Heart right ventricle (tissue), 16 donors: ENCODE data around the gene PDE6A. TPM values are rescaled to one million over a fixed set of nuclear protein-coding genes. Genes with fewer than 3 reads are reported as not detected.
A peak's percentile ranks its signal among the peaks of the same experiment; 100 is the strongest.

ENCODE experiments used
- ATAC-seq, 8 donors: fragments of 200-7000 bp; cut with Tn5 transposase; one replicate each; pipeline ENCODE4 v1.9.1; 2020; ENCODE audit warnings: mild to moderate bottlenecking in 8 of 8, moderate library complexity in 8 of 8, moderate number of reproducible peaks in 1 of 8
- DNase-seq, 2 donors: peaks; one replicate each; pipeline ENCODE4 v3.0.0-alpha.2; 2020
- H3K27ac ChIP-seq, 10 donors: fragments of 200-600 bp; sonication (generic) in 2 of 10; one replicate each; pipeline versions ENCODE4 v1.5.0 to v1.8.0; 2020 to 2022; ENCODE audit warnings: mild to moderate bottlenecking in 3 of 10
- H3K27me3 ChIP-seq, 7 donors: fragments of 200-600 bp; one replicate each; pipeline ENCODE4 v1.8.0; 2021 to 2022; ENCODE audit warnings: mild to moderate bottlenecking in 2 of 7
- H3K36me3 ChIP-seq, 9 donors: fragments of 200-600 bp; sonication (generic) in 1 of 9; one replicate each; pipeline versions ENCODE4 v1.5.0 to v1.8.0; 2020 to 2022; ENCODE audit warnings: mild to moderate bottlenecking in 2 of 9
- H3K4me1 ChIP-seq, 9 donors: fragments of 200-600 bp; sonication (generic) in 1 of 9; one replicate each; pipeline versions ENCODE4 v1.5.0 to v1.8.0; 2020 to 2022; ENCODE audit warnings: mild to moderate bottlenecking in 4 of 9
- H3K4me3 ChIP-seq, 10 donors: fragments of 200-600 bp; sonication (generic) in 2 of 10; one replicate each; pipeline versions ENCODE4 v1.5.0 to v1.8.0; 2020 to 2022; ENCODE audit warnings: mild to moderate bottlenecking in 7 of 10, moderate library complexity in 2 of 10
- H3K9me3 ChIP-seq, 11 donors: fragments of 200-600 bp in 10 of 11; sonication (generic) in 2 of 11; one replicate each; pipeline versions ENCODE4 v1.5.0 to v1.8.0; 2013 to 2022; ENCODE audit warnings: mild to moderate bottlenecking in 2 of 11, control low read depth in 1 of 11, moderate library complexity in 1 of 11
- WGBS, 2 donors: extraction: QIAGEN DNeasy Blood & Tissue Kit; methylation state at CpG; one replicate each; pipeline ENCODE4 v1.1.7; 2013; ENCODE audit warnings: inconsistent platforms in 1 of 2; 5-methylcytosine and 5-hydroxymethylcytosine counted together
- intact Hi-C, 10 donors: fragments of 100-400 bp; cut with DNase I; formaldehyde crosslinking; loops; one replicate each; pipeline versions ENCODE4 v1.11.1 to v1.14.2; 2022
- polyA plus RNA-seq, 2 donors: library from polyadenylated mRNA; stranded (reverse); fragments of 200-250 nt; gene quantifications; one replicate each; pipeline ENCODE4 v1.2.3, GENCODE V29; 2013
- total RNA-seq, 10 donors: library from RNA; stranded (reverse); fragmentation: NEBNext Ultra II Directional in 3 of 10; extraction: Animal tissue kit (Norgen Biotek cat#: 25700) in 3 of 10; gene quantifications; one replicate each; pipeline versions ENCODE4 v1.2.1 to v1.2.4, GENCODE V29; 2021 to 2023
- TF ChIP-seq, protein P1 (sequence below), 9 donors: fragments of 200-600 bp; sonication (generic) in 2 of 9; IDR thresholded peaks; one replicate each; pipeline versions ENCODE4 v1.5.0 to v1.8.0; 2021 to 2022; ENCODE audit warnings: antibody characterized with exemption in 9 of 9, mild to moderate bottlenecking in 5 of 9, moderate library complexity in 1 of 9
- donor health status: Arrhythmogenic right ventricular cardiomyopathy.
- donor health status: ischemic (EF 13 %, LVEDD 7.1; RV severe dilation, severe dysfunction).
- donor health status: healthy with polysubstance abuse.
- donor health status: DM: no; HTN: yes; CAD: no.
- donor health status: DM: no; HTN: no; CAD: no.
- donor health status: ischemic (EF 25% LVEDD 6.9; RV normal size, moderate dysfunction).
- donor health status: ischemic (EF 25% LVEDD 5.7; RV mildly dilated, moderate dysfunction).
- donor health status: healthy.
- donor health status: DM: yes; HTN: yes; CAD: no.
- donor health status: Ischemic cardiomyopathy.
- donor health status: ischemic (EF 35%, LVEDD 5.7; RV mildly dilated, moderate dysfunction).
- donor health status: nonischemic (EF 11% LVEDD 7.7; RV severe dilation, severe dysfunction).
- donor health status: DM: yes; HTN: yes; CAD: no.
- donor health status: PGD.
- donor health status: ischemic (EF 29% LVEDD 5.4; RV normal size, mild dysfunction).
- donor health status: nonischemic (EF 23%, LVEDD 6.1; RV moderate dilation, normal function).

The PDE6A gene
- total and polyA plus RNA-seq, 12 donors, result 0.06 to 0.28 (median 0.17) TPM; not detected in 5

GRCh38 chr5:149849280-149849965, 95.2 kb downstream of the PDE6A start:
- no peak for ATAC-seq
- DNase-seq, result no peak
- Histone ChIP-seq H3K27me3 (no peaks in the 10 kb centered on the region), H3K36me3 (peaks cover 0 to 89% (median 49%) of the 10 kb centered on the region in 9 donors), H3K27ac (peak overlapping the region in 2 of 10 donors; percentile 24 to 31), H3K4me3 (no peak overlapping the region), H3K9me3 (no peaks in the 10 kb centered on the region), H3K4me1 (peaks cover 0 to 12% (median 0%) of the 10 kb centered on the region in 9 donors)
- intact Hi-C loops, result no loop called here
- TF ChIP-seq, protein P1, sequence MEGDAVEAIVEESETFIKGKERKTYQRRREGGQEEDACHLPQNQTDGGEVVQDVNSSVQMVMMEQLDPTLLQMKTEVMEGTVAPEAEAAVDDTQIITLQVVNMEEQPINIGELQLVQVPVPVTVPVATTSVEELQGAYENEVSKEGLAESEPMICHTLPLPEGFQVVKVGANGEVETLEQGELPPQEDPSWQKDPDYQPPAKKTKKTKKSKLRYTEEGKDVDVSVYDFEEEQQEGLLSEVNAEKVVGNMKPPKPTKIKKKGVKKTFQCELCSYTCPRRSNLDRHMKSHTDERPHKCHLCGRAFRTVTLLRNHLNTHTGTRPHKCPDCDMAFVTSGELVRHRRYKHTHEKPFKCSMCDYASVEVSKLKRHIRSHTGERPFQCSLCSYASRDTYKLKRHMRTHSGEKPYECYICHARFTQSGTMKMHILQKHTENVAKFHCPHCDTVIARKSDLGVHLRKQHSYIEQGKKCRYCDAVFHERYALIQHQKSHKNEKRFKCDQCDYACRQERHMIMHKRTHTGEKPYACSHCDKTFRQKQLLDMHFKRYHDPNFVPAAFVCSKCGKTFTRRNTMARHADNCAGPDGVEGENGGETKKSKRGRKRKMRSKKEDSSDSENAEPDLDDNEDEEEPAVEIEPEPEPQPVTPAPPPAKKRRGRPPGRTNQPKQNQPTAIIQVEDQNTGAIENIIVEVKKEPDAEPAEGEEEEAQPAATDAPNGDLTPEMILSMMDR (IDR thresholded peaks at IDR 0.05), result no peak
- WGBS, 2 donors, result 90 to 94% methylated on average over 8 of the region's 8 CpGs

GRCh38 chr5:149847611-149848010, 97.0 kb downstream of the PDE6A start:
- H3K9me3 ChIP-seq, result no peaks in the 10 kb centered on the region
- DNase-seq (no peak), ATAC-seq (no peak)
- 90 to 91% methylated on average over 15 of the region's 15 CpGs for WGBS, 2 donors
- H3K27me3 ChIP-seq, result no peaks in the 10 kb centered on the region
- peaks cover 0 to 7% (median 0%) of the 10 kb centered on the region in 9 donors for H3K4me1 ChIP-seq
- H3K36me3 ChIP-seq, result peaks cover 0 to 99% (median 61%) of the 10 kb centered on the region in 9 donors
- H3K4me3 ChIP-seq, result no peak overlapping the region
- intact Hi-C loops, result no loop called here
- H3K27ac ChIP-seq, result no peak overlapping the region
- TF ChIP-seq, protein P1 (IDR thresholded peaks at IDR 0.05), result no peak

DNA sequence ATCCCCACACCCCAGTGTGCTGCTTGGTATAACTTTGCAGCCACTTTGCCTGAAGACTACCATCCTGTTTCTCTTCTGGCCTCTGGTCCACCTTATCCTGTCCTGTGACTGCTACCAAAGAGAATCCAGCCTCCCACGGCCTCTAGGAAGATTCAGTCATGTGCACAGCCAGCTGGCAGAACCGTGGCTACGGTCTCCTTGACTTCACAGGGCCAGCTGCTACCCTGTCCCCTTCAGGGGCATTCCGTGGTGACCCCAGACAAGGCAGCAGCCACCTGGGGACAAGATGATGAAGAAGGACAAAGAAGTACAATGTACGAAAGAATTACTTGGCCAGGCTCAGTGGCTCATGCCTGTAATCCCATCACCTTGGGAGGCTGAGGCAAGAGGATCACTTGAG, 98.6 kb downstream of the PDE6A start:
- 79 to 82% methylated on average over 5 of the region's 5 CpGs for WGBS, 2 donors
- Histone ChIP-seq H3K27me3 (no peaks in the 10 kb centered on the region), H3K9me3 (no peaks in the 10 kb centered on the region), H3K4me1 (peaks cover 0 to 18% (median 4%) of the 10 kb centered on the region in 9 donors), H3K4me3 (no peak overlapping the region), H3K27ac (no peak overlapping the region), H3K36me3 (peaks cover 0 to 100% (median 63%) of the 10 kb centered on the region in 9 donors)
- intact Hi-C loops, result no loop called here
- DNase-seq (no peak), ATAC-seq (no peak)
- TF ChIP-seq, protein P1 (IDR thresholded peaks at IDR 0.05), result no peak

DNA sequence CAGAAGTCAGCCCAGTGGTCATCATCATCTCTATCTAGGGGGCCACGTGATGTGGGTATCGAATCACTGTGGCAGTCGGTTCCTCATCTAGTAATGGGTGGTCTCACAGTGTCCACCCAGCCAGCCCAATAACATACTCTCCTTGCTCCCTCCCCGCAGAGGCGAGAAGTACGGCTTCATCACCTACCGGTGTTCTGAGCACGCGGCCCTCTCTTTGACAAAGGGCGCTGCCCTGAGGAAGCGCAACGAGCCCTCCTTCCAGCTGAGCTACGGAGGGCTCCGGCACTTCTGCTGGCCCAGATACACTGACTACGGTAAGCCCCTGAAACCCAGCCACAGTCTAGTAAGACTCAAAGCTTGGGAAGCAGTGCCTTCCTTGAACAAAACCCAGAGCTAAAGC, 99.0 kb downstream of the PDE6A start:
- TF ChIP-seq, protein P1 (IDR thresholded peaks at IDR 0.05), result no peak
- Histone ChIP-seq H3K27me3 (no peaks in the 10 kb centered on the region), H3K4me3 (no peak overlapping the region), H3K4me1 (peaks cover 0 to 22% (median 4%) of the 10 kb centered on the region in 9 donors), H3K9me3 (no peaks in the 10 kb centered on the region), H3K36me3 (peaks cover 0 to 100% (median 65%) of the 10 kb centered on the region in 9 donors), H3K27ac (no peak overlapping the region)
- DNase-seq (no peak), ATAC-seq (no peak)
- intact Hi-C loops, result no loop called here
- 94 to 96% methylated on average over 15 of the region's 15 CpGs for WGBS, 2 donors
